H1 (cell line): ENCODE data around the gene OR2T11. TPM values are rescaled to one million over a fixed set of nuclear protein-coding genes. Genes with fewer than 3 reads are reported as not detected.
"Not testable (repeated sequence)": the region's sequence is repeated elsewhere in the genome, so short reads cannot be mapped to it uniquely, and the experiment has no call there.

ENCODE experiments used
- CTCF ChIA-PET: fragments of 300-600 bp; sonication (Branson Sonifier 250); formaldehyde crosslinking; loops from one replicate; lab custom pipeline; 2021; ENCODE audit not compliant: partially characterized antibody; lab: Charles Lee
- POLR2A ChIA-PET: fragments of 300-600 bp; sonication (Branson Sonifier 250); formaldehyde crosslinking; loops from one replicate; lab custom pipeline; 2021; ENCODE audit warnings: inconsistent platforms; ENCODE audit not compliant: partially characterized antibody; lab: Charles Lee
- DNase-seq, 2 experiments: peaks; one replicate each; pipeline versions ENCODE4 v3.0.0 to v3.0.0-alpha.2; 2010 to 2022; ENCODE audit warnings: low spot score in 2 of 2, low read depth in 1 of 2, mixed read lengths in 1 of 2
- FAIRE-seq: peaks from 2 replicates; lab custom pipeline; 2011; peaks lifted over from hg19 to GRCh38; lab: Jason Lieb, UNC
- H2AFZ ChIP-seq: 2 replicates; pipeline ENCODE4 v1.8.1; 2012; ENCODE audit warnings: low read length, inconsistent platforms
- H2AK5ac ChIP-seq: 2 replicates; pipeline ENCODE4 v1.6.1; 2013; ENCODE audit warnings: low read depth, low read length
- H2BK120ac ChIP-seq: replicated peaks from 2 replicates; pipeline ENCODE3; 2013; ENCODE audit warnings: low read depth, low read length, inconsistent platforms
- H2BK12ac ChIP-seq: 2 replicates; pipeline ENCODE4 v1.6.1; 2013; ENCODE audit warnings: low read depth, low read length
- H2BK15ac ChIP-seq: 2 replicates; pipeline ENCODE4 v1.6.1; 2013; ENCODE audit warnings: low read length
- H2BK20ac ChIP-seq: 2 replicates; pipeline ENCODE4 v1.6.1; 2013; ENCODE audit warnings: low read length
- H2BK5ac ChIP-seq: 2 replicates; pipeline ENCODE4 v1.6.1; 2013; ENCODE audit warnings: low read depth, low read length
- H3K14ac ChIP-seq: 2 replicates; pipeline ENCODE4 v1.6.1; 2013; ENCODE audit warnings: inconsistent platforms; ENCODE audit not compliant: insufficient read length
- H3K18ac ChIP-seq: 2 replicates; pipeline ENCODE4 v1.6.1; 2013; ENCODE audit warnings: low read length; ENCODE audit errors: extremely low read depth
- H3K23ac ChIP-seq: 2 replicates; pipeline ENCODE4 v1.6.1; 2013; ENCODE audit warnings: inconsistent platforms; ENCODE audit not compliant: insufficient read length
- H3K23me2 ChIP-seq: 2 replicates; pipeline ENCODE4 v1.6.1; 2013; ENCODE audit warnings: low read depth, low read length
- H3K27ac ChIP-seq: 2 replicates; pipeline ENCODE4 v1.6.1; 2011; ENCODE audit warnings: low read depth, low read length, inconsistent platforms
- H3K27me3 ChIP-seq, 4 experiments: replicated peaks in 1 of 4; 1 replicate in 1 of 4; 2 replicates in 3 of 4; pipeline versions ENCODE4 v1.6.1 to v1.8.1; 2011 to 2013; ENCODE audit warnings: low read length in 3 of 4, mild to moderate bottlenecking in 3 of 4, inconsistent platforms in 2 of 4, mixed read lengths in 2 of 4, moderate library complexity in 1 of 4; ENCODE audit not compliant: control insufficient read depth in 3 of 4, insufficient read depth in 3 of 4; ENCODE audit errors: extremely low read depth in 1 of 4
- H3K36me3 ChIP-seq, 4 experiments: 2 replicates each; pipeline versions ENCODE4 v1.6.1 to v1.8.1; 2011 to 2013; ENCODE audit warnings: mild to moderate bottlenecking in 4 of 4, low read length in 3 of 4, moderate library complexity in 2 of 4, control low read depth in 1 of 4, inconsistent platforms in 1 of 4; ENCODE audit not compliant: insufficient read depth in 4 of 4, control insufficient read depth in 2 of 4
- H3K4ac ChIP-seq: replicated peaks from 2 replicates; pipeline ENCODE3; 2013; ENCODE audit warnings: low read length, low read depth, mixed read lengths, inconsistent platforms; ENCODE audit not compliant: insufficient read length
- H3K4me1 ChIP-seq, 4 experiments: replicated peaks in 1 of 4; 1 replicate in 1 of 4; 2 replicates in 3 of 4; pipeline versions ENCODE4 v1.6.1 to v1.8.1; 2011 to 2013; ENCODE audit warnings: low read length in 3 of 4, inconsistent platforms in 2 of 4, mixed read lengths in 1 of 4; ENCODE audit not compliant: insufficient read depth in 4 of 4, control insufficient read depth in 3 of 4
- H3K4me2 ChIP-seq, 2 experiments: 2 replicates each; pipeline versions ENCODE4 v1.6.1 to v1.8.1; 2011 to 2013; ENCODE audit warnings: low read depth in 2 of 2, low read length in 2 of 2, control low read depth in 1 of 2, inconsistent platforms in 1 of 2, mild to moderate bottlenecking in 1 of 2; ENCODE audit not compliant: insufficient read depth in 1 of 2
- H3K4me3 ChIP-seq, 4 experiments: fragments of 200-600, 300-600 bp in 1 of 4; sonication (generic), shearing (Covaris generic), sonication (Bioruptor Twin) in 1 of 4; 2 replicates each; pipeline versions ENCODE4 v1.5.1 to v1.8.1; 2011 to 2016; ENCODE audit warnings: low read length in 4 of 4, low read depth in 3 of 4, control low read depth in 2 of 4, inconsistent platforms in 2 of 4, mild to moderate bottlenecking in 2 of 4, mixed read lengths in 1 of 4, moderate library complexity in 1 of 4; ENCODE audit not compliant: insufficient read depth in 2 of 4; ENCODE audit errors: extremely low read depth in 1 of 4
- H3K56ac ChIP-seq: replicated peaks from 2 replicates; pipeline ENCODE3; 2013; ENCODE audit warnings: low read depth, mild to moderate bottlenecking, mixed read lengths, low read length, inconsistent platforms; ENCODE audit not compliant: insufficient read length
- H3K79me1 ChIP-seq: 2 replicates; pipeline ENCODE4 v1.6.1; 2013; ENCODE audit warnings: low read depth, low read length, control low read depth
- H3K79me2 ChIP-seq, 2 experiments: 2 replicates each; pipeline versions ENCODE4 v1.6.1 to v1.8.1; 2012 to 2013; ENCODE audit warnings: low read length in 2 of 2, mild to moderate bottlenecking in 2 of 2, inconsistent platforms in 1 of 2; ENCODE audit not compliant: insufficient read depth in 2 of 2, control insufficient read depth in 1 of 2
- H3K9ac ChIP-seq, 4 experiments: replicated peaks in 1 of 4; 1 replicate in 1 of 4; 2 replicates in 3 of 4; pipeline versions ENCODE4 v1.6.1 to v1.8.1; 2011 to 2013; ENCODE audit warnings: low read depth in 3 of 4, low read length in 3 of 4, control low read depth in 2 of 4, mild to moderate bottlenecking in 2 of 4, moderate library complexity in 2 of 4, inconsistent platforms in 1 of 4; ENCODE audit errors: extremely low read depth in 1 of 4
- H3K9me3 ChIP-seq, 2 experiments: 2 replicates each; pipeline versions ENCODE4 v1.6.1 to v1.8.1; 2012 to 2013; ENCODE audit warnings: mild to moderate bottlenecking in 2 of 2, moderate library complexity in 2 of 2, control low read depth in 1 of 2, inconsistent platforms in 1 of 2, low read depth in 1 of 2, low read length in 1 of 2, mixed read lengths in 1 of 2; ENCODE audit not compliant: insufficient read depth in 2 of 2
- H4K20me1 ChIP-seq, 2 experiments: replicated peaks in 1 of 2; 2 replicates each; pipeline versions ENCODE3 to v1.8.1; 2011 to 2013; ENCODE audit warnings: inconsistent platforms in 2 of 2, low read length in 2 of 2, mild to moderate bottlenecking in 1 of 2; ENCODE audit not compliant: insufficient read depth in 2 of 2, control insufficient read depth in 1 of 2
- H4K5ac ChIP-seq: 2 replicates; pipeline ENCODE4 v1.6.1; 2013; ENCODE audit warnings: low read length, low read depth, mixed read lengths, inconsistent platforms; ENCODE audit not compliant: insufficient read length
- H4K8ac ChIP-seq: 2 replicates; pipeline ENCODE4 v1.8.0; 2013; ENCODE audit warnings: mild to moderate bottlenecking, moderate library complexity, low read length, inconsistent platforms; ENCODE audit not compliant: insufficient read depth; ENCODE audit errors: extremely low read depth
- H4K91ac ChIP-seq: replicated peaks from 2 replicates; pipeline ENCODE3; 2013; ENCODE audit warnings: low read length, mixed read lengths, inconsistent platforms; ENCODE audit not compliant: insufficient read length
- WGBS, 2 experiments: shearing (Covaris generic) in 1 of 2; methylation state at CpG; one replicate each; pipeline versions ENCODE4 v1.1.6 to v1.1.7; 2013 to 2015; ENCODE audit warnings: low lambda C conversion rate in 2 of 2, mixed read lengths in 2 of 2, inconsistent platforms in 1 of 2, low coverage in 1 of 2, missing lambda C conversion rate in 1 of 2; ENCODE audit not compliant: insufficient replicate concordance in 2 of 2, insufficient coverage in 1 of 2, insufficient read length in 1 of 2; ENCODE audit errors: extremely low coverage in 1 of 2, missing lambda C conversion rate in 1 of 2; 5-methylcytosine and 5-hydroxymethylcytosine counted together
- polyA plus RNA-seq, 7 experiments: library from polyadenylated mRNA; depleted of rRNA in 3 of 7; stranded (reverse) in 5 of 7; unstranded in 2 of 7; fragments of >200 nt in 5 of 7; fragments of 200-250 nt in 2 of 7; gene quantifications; 1 replicate in 5 of 7; 2 replicates in 1 of 7; 4 replicates in 1 of 7; pipeline versions ENCODE4 v1.2.1 to v1.2.3, GENCODE V29; 2011 to 2013; ENCODE audit warnings: missing spikeins in 2 of 7, mixed read lengths in 2 of 7
- total RNA-seq: library from RNA; stranded (reverse); fragmentation: NEBNext Ultra II Directional; extraction: Animal tissue kit (Norgen Biotek cat#: 25700); gene quantifications from 2 replicates; pipeline ENCODE4 v1.2.1, GENCODE V29; 2021

The OR2T11 gene
- total and polyA plus RNA-seq, 2 of the 8 experiments (the other 6 are each of a cell fraction or from before 2014, with no cell fraction given), result not detected

DNA sequence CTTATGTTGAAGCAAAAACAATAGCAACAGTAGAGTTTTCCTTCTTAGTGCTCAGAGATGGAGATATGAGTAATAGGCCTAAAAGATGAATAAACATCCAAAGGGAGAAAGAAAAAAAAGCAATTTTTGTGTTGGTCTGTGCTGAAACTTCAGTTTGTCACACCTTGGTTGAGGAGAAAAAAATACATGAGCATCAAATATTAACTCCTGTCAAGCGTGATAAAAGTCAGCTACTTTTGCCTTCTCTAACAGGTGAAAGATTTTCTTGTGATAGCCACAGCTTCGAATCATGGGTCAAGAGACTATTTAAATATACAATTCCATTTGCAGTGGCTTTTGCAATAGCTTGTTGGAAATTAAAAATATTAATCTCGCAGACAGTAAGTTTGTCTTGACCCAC is 6.0 kb upstream of the OR2T11 start:
- H3K79me1 ChIP-seq, H4K20me1 ChIP-seq, H3K23ac ChIP-seq, H2BK12ac ChIP-seq, H2BK20ac ChIP-seq, FAIRE-seq, H3K18ac ChIP-seq, H3K27ac ChIP-seq, H4K5ac ChIP-seq, H2AFZ ChIP-seq, H3K9ac ChIP-seq, H3K27me3 ChIP-seq, H3K23me2 ChIP-seq, H2BK15ac ChIP-seq, H3K14ac ChIP-seq, DNase-seq, H3K36me3 ChIP-seq, H3K9me3 ChIP-seq, CTCF ChIA-PET, H3K4me2 ChIP-seq, H3K56ac ChIP-seq, H4K91ac ChIP-seq, H3K4me1 ChIP-seq, H3K4ac ChIP-seq, H3K79me2 ChIP-seq, H4K8ac ChIP-seq, H2BK120ac ChIP-seq, H3K4me3 ChIP-seq, H2AK5ac ChIP-seq, POLR2A ChIA-PET, H2BK5ac ChIP-seq: not testable (repeated sequence)
- WGBS, 2 experiments, result no CpG with 5 or more reads among the region's 3 CpGs

GRCh38 chr1:248639652-248640051 is 4.8 kb upstream of the OR2T11 start:
- not testable (repeated sequence) for FAIRE-seq, H2BK20ac ChIP-seq

More at GRCh38 chr1:248639652-248640051, 4.8 kb upstream of the OR2T11 start:
- H3K4me3 ChIP-seq, H4K20me1 ChIP-seq, H3K27ac ChIP-seq, H4K91ac ChIP-seq, H3K27me3 ChIP-seq, H2BK15ac ChIP-seq, H4K8ac ChIP-seq, H3K14ac ChIP-seq, H2BK12ac ChIP-seq, H3K4me1 ChIP-seq, DNase-seq, H3K23ac ChIP-seq, H3K56ac ChIP-seq, H2AK5ac ChIP-seq, H3K9me3 ChIP-seq, H3K79me1 ChIP-seq, H4K5ac ChIP-seq, H3K23me2 ChIP-seq, CTCF ChIA-PET, H3K36me3 ChIP-seq, H2AFZ ChIP-seq, H3K18ac ChIP-seq, H3K79me2 ChIP-seq, H3K4ac ChIP-seq, H2BK120ac ChIP-seq, H3K4me2 ChIP-seq, H3K9ac ChIP-seq, POLR2A ChIA-PET, H2BK5ac ChIP-seq: not testable (repeated sequence)
- no CpG with 5 or more reads among the region's 5 CpGs for WGBS, 2 experiments
